Mesendoderm (in vitro differentiated cells): ENCODE measurements around the gene PDE10A.
"Not testable (repeated sequence)": the region's sequence is repeated elsewhere in the genome, so short reads cannot be mapped to it uniquely, and the experiment has no call there.

Source experiments
- DNase-seq: peaks from one replicate; pipeline ENCODE4 v3.0.0; 2013
- H2AK5ac ChIP-seq: 2 replicates; pipeline ENCODE4 v1.6.1; 2013; ENCODE audit warnings: low read length, inconsistent platforms
- H2BK120ac ChIP-seq: 2 replicates; pipeline ENCODE4 v1.6.1; 2013; ENCODE audit warnings: low read depth, mild to moderate bottlenecking, low read length, moderate library complexity, mixed read lengths
- H2BK15ac ChIP-seq: replicated peaks from 2 replicates; pipeline ENCODE4 v1.6.1; 2013; ENCODE audit warnings: low read depth, mild to moderate bottlenecking, moderate library complexity
- H2BK5ac ChIP-seq: 2 replicates; pipeline ENCODE4 v1.6.1; 2013; ENCODE audit warnings: low read length, inconsistent platforms
- H3K18ac ChIP-seq: 2 replicates; pipeline ENCODE4 v1.6.1; 2013; ENCODE audit warnings: mild to moderate bottlenecking, low read length, mixed read lengths
- H3K23ac ChIP-seq: one replicate; pipeline ENCODE4 v1.6.1; 2013; ENCODE audit warnings: low read length
- H3K27ac ChIP-seq: 2 replicates; pipeline ENCODE4 v1.5.1; 2013; ENCODE audit warnings: low read depth, mild to moderate bottlenecking, inconsistent platforms, low read length, moderate library complexity
- H3K27me3 ChIP-seq: 2 replicates; pipeline ENCODE4 v1.6.1; 2013; ENCODE audit warnings: low read length, control low read depth, mild to moderate bottlenecking, inconsistent platforms; ENCODE audit not compliant: insufficient read depth, poor library complexity
- H3K36me3 ChIP-seq: 2 replicates; pipeline ENCODE4 v1.6.1; 2013; ENCODE audit warnings: low read length, inconsistent platforms; ENCODE audit not compliant: control insufficient read depth, insufficient read depth
- H3K4ac ChIP-seq: one replicate; pipeline ENCODE4 v1.6.1; 2013; ENCODE audit warnings: low read depth, mild to moderate bottlenecking, low read length, moderate library complexity
- H3K4me1 ChIP-seq: 2 replicates; pipeline ENCODE4 v1.6.1; 2013; ENCODE audit warnings: low read depth, low read length, inconsistent platforms; ENCODE audit not compliant: control insufficient read depth
- H3K4me2 ChIP-seq: 2 replicates; pipeline ENCODE4 v1.6.1; 2013; ENCODE audit warnings: low read length
- H3K4me3 ChIP-seq: 2 replicates; pipeline ENCODE4 v1.5.1; 2013; ENCODE audit warnings: mild to moderate bottlenecking, low read length
- H3K56ac ChIP-seq: one replicate; pipeline ENCODE4 v1.6.1; 2013; ENCODE audit warnings: low read length
- H3K79me1 ChIP-seq: 2 replicates; pipeline ENCODE4 v1.6.1; 2013; ENCODE audit warnings: low read length, inconsistent platforms
- H3K79me2 ChIP-seq: 2 replicates; pipeline ENCODE4 v1.6.1; 2013; ENCODE audit warnings: mild to moderate bottlenecking, low read length; ENCODE audit not compliant: control insufficient read depth, insufficient read depth
- H3K9ac ChIP-seq: 2 replicates; pipeline ENCODE4 v1.6.1; 2013; ENCODE audit warnings: low read length, inconsistent platforms
- H4K5ac ChIP-seq: one replicate; pipeline ENCODE4 v1.6.1; 2013; ENCODE audit warnings: low read length
- H4K8ac ChIP-seq: one replicate; pipeline ENCODE4 v1.6.1; 2013; ENCODE audit warnings: low read depth, mild to moderate bottlenecking, control low read depth, low read length, moderate library complexity
- WGBS: extraction: QIAGEN DNeasy Blood & Tissue Kit; methylation state at CpG from one replicate; pipeline ENCODE4 v1.1.7; 2013; ENCODE audit warnings: low lambda C conversion rate, missing lambda C conversion rate; ENCODE audit not compliant: insufficient coverage; ENCODE audit errors: extremely low coverage; 5-methylcytosine and 5-hydroxymethylcytosine counted together

Gene PDE10A

DNA sequence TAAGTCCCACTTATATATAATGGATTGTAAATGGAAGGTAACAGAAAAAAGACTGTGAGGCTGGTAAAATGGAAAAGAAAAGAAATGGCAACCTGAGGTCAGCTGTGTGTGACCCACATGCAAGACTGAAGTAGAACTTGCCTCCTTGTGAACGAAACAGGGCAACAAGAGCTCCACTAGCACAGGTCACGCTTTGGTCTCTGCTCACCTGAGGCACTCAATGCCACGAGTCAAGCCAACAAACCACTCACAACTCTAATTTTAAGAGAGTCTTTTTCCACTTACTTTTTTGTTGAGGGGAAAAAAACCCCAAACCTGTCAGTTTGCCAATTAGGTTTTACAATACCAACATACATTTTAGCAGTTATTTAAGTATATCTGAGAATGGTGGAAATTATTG, 65.2 kb downstream of the PDE10A start:
- Histone ChIP-seq H3K27ac (no peak overlapping the region), H3K4me2 (no peak overlapping the region), H3K4ac (no peak overlapping the region), H2BK15ac (no peak overlapping the region), H3K9ac (no peak overlapping the region), H4K8ac (no peak overlapping the region), H3K4me3 (no peak overlapping the region), H4K5ac (no peak overlapping the region), H2AK5ac (no peak overlapping the region), H3K56ac (no peak overlapping the region), H3K79me2 (no peaks in the 10 kb centered on the region), H3K36me3 (no peaks in the 10 kb centered on the region), H3K18ac (no peak overlapping the region), H3K4me1 (no peaks in the 10 kb centered on the region), H2BK120ac (no peak overlapping the region), H2BK5ac (no peak overlapping the region), H3K23ac (no peak overlapping the region), H3K79me1 (peaks cover 3% of the 10 kb centered on the region), H3K27me3 (no peaks in the 10 kb centered on the region)
- no CpG with 5 or more reads among the region's 3 CpGs for WGBS
- DNase-seq, result no peak

DNA sequence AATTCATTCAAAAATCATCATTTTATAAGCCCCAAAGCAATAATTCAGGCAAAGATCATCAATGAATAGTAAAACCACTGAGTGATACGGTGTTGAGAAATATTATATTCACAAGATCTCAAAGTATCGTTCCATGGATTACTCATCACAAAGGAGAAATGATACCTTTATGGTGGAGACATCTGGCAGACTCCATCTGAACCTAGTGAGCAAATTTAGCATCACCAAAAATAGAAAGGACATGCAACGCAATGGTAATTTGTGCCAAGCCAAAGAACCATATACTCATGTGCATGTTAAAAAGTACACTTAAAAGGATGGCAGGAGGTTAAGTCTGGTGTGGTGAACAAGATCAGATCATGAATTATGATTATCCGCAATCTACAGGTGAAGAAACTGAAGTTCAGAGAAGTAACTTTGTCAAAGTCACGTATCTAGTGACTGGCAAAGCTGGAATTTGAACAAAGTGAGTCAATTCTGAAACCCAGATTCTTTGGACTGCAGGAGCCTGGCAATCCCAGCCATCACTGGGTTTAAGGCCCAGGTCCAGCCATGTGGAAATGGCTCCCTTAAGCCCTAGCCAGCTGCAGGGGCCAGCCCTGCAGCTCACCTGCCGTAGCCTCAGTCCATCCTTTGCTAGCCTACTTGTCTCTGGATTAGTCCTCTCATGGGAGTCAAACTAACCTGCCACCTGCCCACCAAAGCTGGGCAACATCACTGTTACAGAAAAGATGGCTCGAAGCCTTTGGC, 68.3 kb downstream of the PDE10A start:
- Histone ChIP-seq H2BK120ac (no peak overlapping the region), H3K23ac (no peak overlapping the region), H4K8ac (no peak overlapping the region), H2BK15ac (no peak overlapping the region), H3K27ac (no peak overlapping the region), H3K9ac (no peak overlapping the region), H3K4me1 (no peaks in the 10 kb centered on the region), H3K4me2 (no peak overlapping the region), H3K79me2 (no peaks in the 10 kb centered on the region), H3K79me1 (peaks cover 2% of the 10 kb centered on the region), H3K4ac (no peak overlapping the region), H2AK5ac (no peak overlapping the region), H2BK5ac (no peak overlapping the region), H3K18ac (no peak overlapping the region), H3K56ac (no peak overlapping the region), H3K27me3 (no peaks in the 10 kb centered on the region), H3K4me3 (no peak overlapping the region), H3K36me3 (no peaks in the 10 kb centered on the region), H4K5ac (no peak overlapping the region)
- no peak for DNase-seq
- no CpG with 5 or more reads among the region's 7 CpGs for WGBS

DNA sequence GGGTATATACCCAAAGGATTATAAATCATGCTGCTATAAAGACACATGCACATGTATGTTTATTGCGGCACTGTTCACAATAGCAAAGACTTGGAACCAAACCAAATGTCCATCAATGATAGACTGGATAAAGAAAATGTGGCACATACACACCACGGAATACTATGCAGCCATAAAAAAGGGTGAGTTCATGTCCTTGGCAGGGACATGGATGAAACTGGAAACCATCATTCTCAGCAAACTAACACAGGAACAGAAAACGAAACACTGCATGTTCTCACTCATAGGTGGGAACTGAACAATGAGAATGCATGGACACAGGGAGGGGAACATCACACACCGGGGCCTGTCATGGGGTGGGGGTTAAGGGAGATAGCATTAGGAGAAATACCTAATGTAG, 70.1 kb downstream of the PDE10A start:
- not testable (repeated sequence) for H3K27me3 ChIP-seq, H4K8ac ChIP-seq, DNase-seq, H3K4me2 ChIP-seq, H2BK120ac ChIP-seq, H3K27ac ChIP-seq, H3K9ac ChIP-seq, H3K79me2 ChIP-seq, H2BK15ac ChIP-seq, H3K4ac ChIP-seq, H3K56ac ChIP-seq, H2BK5ac ChIP-seq, H3K36me3 ChIP-seq, H3K18ac ChIP-seq, H3K4me1 ChIP-seq, H3K23ac ChIP-seq, H4K5ac ChIP-seq, H3K4me3 ChIP-seq, H2AK5ac ChIP-seq, H3K79me1 ChIP-seq
- no CpG with 5 or more reads among the region's 4 CpGs for WGBS

GRCh38 chr6:165588515-165588914, 74.5 kb downstream of the PDE10A start:
- Histone ChIP-seq H3K4ac (no peak overlapping the region), H3K4me1 (no peaks in the 10 kb centered on the region)

GRCh38 chr6:165587206-165587605, 75.8 kb downstream of the PDE10A start:
- Histone ChIP-seq H2BK5ac (no peak overlapping the region), H2BK15ac (no peak overlapping the region), H3K23ac (no peak overlapping the region), H3K27me3 (no peaks in the 10 kb centered on the region), H3K56ac (no peak overlapping the region), H3K4me1 (no peaks in the 10 kb centered on the region), H3K36me3 (no peaks in the 10 kb centered on the region), H2AK5ac (no peak overlapping the region), H3K18ac (no peak overlapping the region), H3K79me2 (no peaks in the 10 kb centered on the region), H4K8ac (no peak overlapping the region), H4K5ac (no peak overlapping the region), H3K27ac (no peak overlapping the region), H3K4me3 (no peak overlapping the region), H3K4ac (no peak overlapping the region), H3K79me1 (no peaks in the 10 kb centered on the region), H2BK120ac (no peak overlapping the region), H3K9ac (no peak overlapping the region), H3K4me2 (no peak overlapping the region)
- DNase-seq, result no peak
- WGBS, result 100% methylated on average over 2 of the region's 5 CpGs

More at GRCh38 chr6:165588515-165588914, 74.5 kb downstream of the PDE10A start:
- no peak for DNase-seq
- no CpG with 5 or more reads among the region's 1 CpG for WGBS
- no peak overlapping the region for H3K23ac ChIP-seq
- H2AK5ac ChIP-seq, result no peak overlapping the region
- H4K5ac ChIP-seq, result no peak overlapping the region
- no peaks in the 10 kb centered on the region for H3K36me3 ChIP-seq
- H3K27me3 ChIP-seq, result no peaks in the 10 kb centered on the region
- H3K79me1 ChIP-seq, result no peaks in the 10 kb centered on the region
- H2BK15ac ChIP-seq, result no peak overlapping the region
- no peak overlapping the region for H2BK5ac ChIP-seq
- no peak overlapping the region for H3K56ac ChIP-seq
- H4K8ac ChIP-seq, result no peak overlapping the region
- no peak overlapping the region for H3K27ac ChIP-seq
- H2BK120ac ChIP-seq, result no peak overlapping the region
- H3K18ac ChIP-seq, result no peak overlapping the region
- no peak overlapping the region for H3K9ac ChIP-seq
- no peak overlapping the region for H3K4me2 ChIP-seq
- no peaks in the 10 kb centered on the region for H3K79me2 ChIP-seq
- H3K4me3 ChIP-seq, result no peak overlapping the region

DNA sequence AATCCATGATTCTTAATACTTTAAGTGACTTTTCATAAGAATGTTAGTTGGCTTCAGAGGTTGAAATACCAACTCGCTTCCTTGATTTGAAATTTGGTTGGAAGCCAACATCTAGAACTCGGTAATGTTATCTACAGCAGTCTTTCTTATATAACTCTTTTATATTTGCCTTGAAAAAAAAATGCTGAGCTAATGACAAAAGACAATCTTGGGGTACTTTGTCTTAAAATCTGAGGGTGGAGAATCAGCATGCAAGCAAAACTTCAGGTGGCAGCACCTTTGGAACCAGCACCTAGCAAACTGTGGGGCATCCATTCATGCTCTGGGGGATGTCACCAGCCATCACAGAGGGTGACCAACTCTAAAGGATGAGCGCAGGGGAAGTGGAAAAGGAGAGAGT, 76.3 kb downstream of the PDE10A start:
- Histone ChIP-seq H2BK5ac (no peak overlapping the region), H2BK15ac (no peak overlapping the region), H3K27ac (no peak overlapping the region), H4K5ac (no peak overlapping the region), H2AK5ac (no peak overlapping the region), H3K79me1 (no peaks in the 10 kb centered on the region), H3K56ac (no peak overlapping the region), H3K79me2 (no peaks in the 10 kb centered on the region), H2BK120ac (no peak overlapping the region), H3K36me3 (no peaks in the 10 kb centered on the region), H3K4me2 (no peak overlapping the region), H3K9ac (no peak overlapping the region), H3K4me3 (no peak overlapping the region), H3K4me1 (no peaks in the 10 kb centered on the region), H3K18ac (no peak overlapping the region), H3K27me3 (no peaks in the 10 kb centered on the region), H3K4ac (no peak overlapping the region), H3K23ac (no peak overlapping the region), H4K8ac (no peak overlapping the region)
- WGBS, result no CpG with 5 or more reads among the region's 3 CpGs
- DNase-seq, result no peak
